OCI-LY3 (cell line): ENCODE data around the gene ARHGEF10L.

Source experiments
- H2AFZ ChIP-seq: fragments of 200-600, 300-600 bp; shearing (Covaris generic); 2 replicates; pipeline ENCODE4 v1.6.0; 2014; ENCODE audit warnings: antibody characterized with exemption, low read depth, low read length
- H3K27ac ChIP-seq: fragments of 200-600, 300-600 bp; sonication (generic); 2 replicates; pipeline ENCODE4 v1.5.1; 2014; ENCODE audit warnings: mild to moderate bottlenecking, low read length, moderate library complexity, mixed read lengths
- H3K27me3 ChIP-seq: fragments of 200-600, 300-600 bp; sonication (generic); 2 replicates; pipeline ENCODE4 v1.6.1; 2014; ENCODE audit warnings: low read depth, low read length, mixed read lengths
- H3K36me3 ChIP-seq: fragments of 200-600, 300-600 bp; sonication (generic); replicated peaks from 2 replicates; pipeline ENCODE3; 2014; ENCODE audit warnings: low read depth, low read length, mixed read lengths
- H3K4me1 ChIP-seq: fragments of 300-600, 200-600 bp; sonication (generic); 2 replicates; pipeline ENCODE4 v1.6.1; 2014; ENCODE audit warnings: low read length, mixed read lengths
- H3K4me2 ChIP-seq: fragments of 200-600, 300-600 bp; sonication (generic); 2 replicates; pipeline ENCODE4 v1.6.1; 2014; ENCODE audit warnings: low read length, mixed read lengths
- H3K4me3 ChIP-seq: fragments of 300-600, 200-600 bp; sonication (generic); 2 replicates; pipeline ENCODE4 v1.5.1; 2014; ENCODE audit warnings: antibody characterized with exemption, mild to moderate bottlenecking, low read length, moderate library complexity
- H3K79me2 ChIP-seq: fragments of 300-600, 200-600 bp; shearing (Covaris generic); 2 replicates; pipeline ENCODE4 v1.6.1; 2014; ENCODE audit warnings: mild to moderate bottlenecking, low read length, mixed read lengths
- H3K9ac ChIP-seq: fragments of 300-600, 200-600 bp; shearing (Covaris generic); 2 replicates; pipeline ENCODE4 v1.6.0; 2014; ENCODE audit warnings: mild to moderate bottlenecking, low read length, moderate library complexity
- H3K9me3 ChIP-seq: fragments of 200-600, 300-600 bp; shearing (Covaris generic); 2 replicates; pipeline ENCODE4 v1.6.1; 2014; ENCODE audit warnings: low read length, mixed read lengths; ENCODE audit not compliant: insufficient read depth
- H4K20me1 ChIP-seq: fragments of 200-600, 300-600 bp; sonication (generic); 2 replicates; pipeline ENCODE4 v1.6.1; 2016; ENCODE audit warnings: low read length, mixed read lengths; ENCODE audit not compliant: insufficient read depth
- EZH2phosphoT487 ChIP-seq: fragments of 200-600 bp; shearing (Covaris generic); IDR thresholded peaks from 2 replicates; pipeline ENCODE4 v1.6.1; 2018; ENCODE audit warnings: antibody characterized with exemption, mixed run types, low read depth
- TF ChIP-seq, protein P1 (sequence below): fragments of 200-600, 300-600 bp; sonication (generic); IDR thresholded peaks from 2 replicates; pipeline ENCODE4 v1.5.1; 2014; ENCODE audit warnings: antibody characterized with exemption, low read length, low read depth

Gene ARHGEF10L

DNA sequence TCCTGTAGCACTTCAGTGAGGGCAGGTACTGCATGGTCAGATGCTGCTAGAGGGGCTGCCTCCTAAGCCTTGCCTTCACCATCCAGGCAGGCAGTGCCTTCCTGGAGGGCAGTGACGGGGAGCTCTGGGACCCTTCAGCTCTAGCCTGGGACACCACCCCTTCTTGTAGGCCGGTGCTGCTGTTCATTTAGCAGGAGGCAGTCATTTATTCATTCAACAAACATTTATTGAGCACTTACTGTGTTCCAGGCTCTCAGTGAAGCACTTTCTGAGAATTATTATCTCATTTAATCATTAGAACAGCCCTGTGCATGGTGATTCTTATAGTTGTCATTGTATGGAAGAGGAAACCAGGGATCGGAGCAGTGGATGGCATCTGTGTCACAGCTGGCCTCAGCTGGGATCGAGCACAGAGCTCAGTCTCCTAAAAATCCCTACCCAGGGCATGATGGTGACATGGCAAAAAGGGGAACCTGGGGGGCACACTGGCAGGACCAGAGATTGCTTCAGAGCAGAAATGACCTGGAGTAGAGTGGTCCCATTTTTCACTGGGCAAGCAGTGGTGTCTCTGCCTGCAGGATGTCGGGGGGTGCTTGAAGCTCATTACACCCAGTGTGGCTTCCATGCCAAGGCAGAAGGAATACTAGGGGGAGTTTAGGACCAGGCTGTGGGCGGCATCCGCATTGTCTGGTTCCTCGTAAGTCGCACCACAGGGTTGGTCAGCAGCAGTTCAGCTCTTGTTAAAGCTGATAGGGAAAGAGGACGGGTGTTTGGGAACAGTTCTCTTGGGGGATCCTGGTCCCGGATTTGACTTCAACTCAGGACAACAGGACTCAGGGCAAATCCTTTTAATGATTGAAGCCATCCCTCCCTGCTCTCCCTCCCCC lies 28.8 kb downstream of the ARHGEF10L start:
- Histone ChIP-seq H3K9ac (no peak overlapping the region), H3K27ac (no peak overlapping the region), H3K4me1 (no peaks in the 10 kb centered on the region), H4K20me1 (no peaks in the 10 kb centered on the region), H2AFZ (no peak overlapping the region), H3K9me3 (no peaks in the 10 kb centered on the region), H3K36me3 (no peaks in the 10 kb centered on the region), H3K4me2 (no peak overlapping the region), H3K79me2 (no peaks in the 10 kb centered on the region), H3K4me3 (no peak overlapping the region), H3K27me3 (no peaks in the 10 kb centered on the region)
- TF ChIP-seq, protein P1, sequence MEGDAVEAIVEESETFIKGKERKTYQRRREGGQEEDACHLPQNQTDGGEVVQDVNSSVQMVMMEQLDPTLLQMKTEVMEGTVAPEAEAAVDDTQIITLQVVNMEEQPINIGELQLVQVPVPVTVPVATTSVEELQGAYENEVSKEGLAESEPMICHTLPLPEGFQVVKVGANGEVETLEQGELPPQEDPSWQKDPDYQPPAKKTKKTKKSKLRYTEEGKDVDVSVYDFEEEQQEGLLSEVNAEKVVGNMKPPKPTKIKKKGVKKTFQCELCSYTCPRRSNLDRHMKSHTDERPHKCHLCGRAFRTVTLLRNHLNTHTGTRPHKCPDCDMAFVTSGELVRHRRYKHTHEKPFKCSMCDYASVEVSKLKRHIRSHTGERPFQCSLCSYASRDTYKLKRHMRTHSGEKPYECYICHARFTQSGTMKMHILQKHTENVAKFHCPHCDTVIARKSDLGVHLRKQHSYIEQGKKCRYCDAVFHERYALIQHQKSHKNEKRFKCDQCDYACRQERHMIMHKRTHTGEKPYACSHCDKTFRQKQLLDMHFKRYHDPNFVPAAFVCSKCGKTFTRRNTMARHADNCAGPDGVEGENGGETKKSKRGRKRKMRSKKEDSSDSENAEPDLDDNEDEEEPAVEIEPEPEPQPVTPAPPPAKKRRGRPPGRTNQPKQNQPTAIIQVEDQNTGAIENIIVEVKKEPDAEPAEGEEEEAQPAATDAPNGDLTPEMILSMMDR = no peak
- no peak for TF ChIP-seq EZH2phosphoT487

DNA sequence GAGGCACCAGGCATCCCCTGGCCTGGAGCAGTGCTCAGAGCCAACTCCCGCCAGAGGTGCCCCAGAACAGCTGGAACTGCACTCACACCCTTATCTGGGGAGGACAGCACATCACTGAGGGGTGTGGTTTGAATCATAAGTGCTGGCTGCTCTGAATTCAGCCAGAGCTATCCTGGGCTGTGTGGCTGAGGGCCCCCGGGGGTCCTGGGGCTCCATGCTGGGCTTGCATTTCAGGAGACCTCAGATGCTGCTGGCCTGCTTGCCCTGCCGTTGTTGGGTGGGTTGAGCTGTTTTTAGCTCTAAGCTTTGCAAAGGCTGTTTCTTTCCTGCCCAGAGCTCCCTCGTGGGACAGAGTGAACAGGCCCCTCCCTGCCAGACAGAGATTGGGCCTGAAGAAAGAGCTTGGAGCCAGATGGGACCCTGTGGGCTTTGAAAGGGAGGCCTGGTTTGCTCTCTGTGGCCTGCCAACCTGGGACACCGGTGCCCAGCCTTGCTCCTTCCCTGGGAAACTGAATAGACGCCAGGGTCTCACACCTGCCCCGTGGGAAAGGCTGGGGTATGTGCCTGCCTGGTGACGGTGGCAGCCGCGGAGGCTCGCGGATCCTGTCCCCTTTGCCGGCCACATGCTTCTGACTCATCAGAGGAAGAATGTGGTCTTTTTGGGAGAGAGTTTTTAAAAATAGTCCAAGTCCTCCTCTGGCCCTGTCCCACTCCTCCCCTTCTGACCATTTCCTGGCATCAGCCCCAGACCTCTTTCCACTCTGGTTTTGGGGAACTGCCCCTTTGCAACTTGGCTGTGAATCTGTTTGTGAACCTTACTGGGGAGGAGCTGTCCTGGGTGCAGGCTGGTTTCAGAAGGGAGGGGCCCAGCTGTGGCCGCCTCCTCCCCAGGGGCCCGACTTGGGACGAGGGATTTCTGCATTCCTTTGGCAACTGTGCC lies 30.0 kb downstream of the ARHGEF10L start:
- H3K79me2 ChIP-seq = no peaks in the 10 kb centered on the region
- H3K4me3 ChIP-seq = no peak overlapping the region
- H3K9ac ChIP-seq = no peak overlapping the region
- H3K27me3 ChIP-seq = no peaks in the 10 kb centered on the region
- no peaks in the 10 kb centered on the region for H4K20me1 ChIP-seq
- no peak overlapping the region for H3K4me2 ChIP-seq
- no peaks in the 10 kb centered on the region for H3K36me3 ChIP-seq
- no peak overlapping the region for H2AFZ ChIP-seq
- no peak overlapping the region for H3K27ac ChIP-seq
- H3K9me3 ChIP-seq = no peaks in the 10 kb centered on the region
- no peak for TF ChIP-seq EZH2phosphoT487
- H3K4me1 ChIP-seq = 0 out of 2 replicates have a peak, but pooled peaks cover 2% of the 10 kb centered on the region

DNA sequence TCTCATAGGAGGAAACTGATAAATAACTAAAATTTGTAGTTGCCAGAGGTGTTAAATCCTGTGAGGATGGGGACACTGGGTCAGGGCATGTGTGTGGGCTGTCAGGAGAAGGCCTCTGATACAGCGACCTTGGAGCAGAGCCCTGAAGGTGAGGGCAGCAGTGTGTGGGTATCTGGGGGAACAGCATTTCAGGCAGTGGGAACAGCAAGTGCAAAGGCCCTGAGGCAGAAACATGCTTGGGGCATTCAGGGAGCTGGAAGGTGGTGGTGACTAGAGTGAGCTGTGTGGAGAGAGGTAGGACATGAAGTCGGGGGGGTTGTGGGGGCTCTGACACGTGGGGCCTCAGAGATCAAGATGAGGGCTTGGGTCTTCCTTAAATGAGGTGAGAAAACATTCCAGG lies 30.7 kb downstream of the ARHGEF10L start:
- no peak overlapping the region for H3K9ac ChIP-seq
- H3K4me1 ChIP-seq = 0 out of 2 replicates have a peak, but pooled peaks cover 2% of the 10 kb centered on the region
- H3K9me3 ChIP-seq = no peaks in the 10 kb centered on the region
- no peak overlapping the region for H3K27ac ChIP-seq
- no peak overlapping the region for H3K4me3 ChIP-seq
- no peak overlapping the region for H3K4me2 ChIP-seq
- H3K36me3 ChIP-seq = no peaks in the 10 kb centered on the region
- TF ChIP-seq EZH2phosphoT487 = no peak
- H3K27me3 ChIP-seq = no peaks in the 10 kb centered on the region
- H3K79me2 ChIP-seq = no peaks in the 10 kb centered on the region
- H2AFZ ChIP-seq = no peak overlapping the region
- H4K20me1 ChIP-seq = no peaks in the 10 kb centered on the region

DNA sequence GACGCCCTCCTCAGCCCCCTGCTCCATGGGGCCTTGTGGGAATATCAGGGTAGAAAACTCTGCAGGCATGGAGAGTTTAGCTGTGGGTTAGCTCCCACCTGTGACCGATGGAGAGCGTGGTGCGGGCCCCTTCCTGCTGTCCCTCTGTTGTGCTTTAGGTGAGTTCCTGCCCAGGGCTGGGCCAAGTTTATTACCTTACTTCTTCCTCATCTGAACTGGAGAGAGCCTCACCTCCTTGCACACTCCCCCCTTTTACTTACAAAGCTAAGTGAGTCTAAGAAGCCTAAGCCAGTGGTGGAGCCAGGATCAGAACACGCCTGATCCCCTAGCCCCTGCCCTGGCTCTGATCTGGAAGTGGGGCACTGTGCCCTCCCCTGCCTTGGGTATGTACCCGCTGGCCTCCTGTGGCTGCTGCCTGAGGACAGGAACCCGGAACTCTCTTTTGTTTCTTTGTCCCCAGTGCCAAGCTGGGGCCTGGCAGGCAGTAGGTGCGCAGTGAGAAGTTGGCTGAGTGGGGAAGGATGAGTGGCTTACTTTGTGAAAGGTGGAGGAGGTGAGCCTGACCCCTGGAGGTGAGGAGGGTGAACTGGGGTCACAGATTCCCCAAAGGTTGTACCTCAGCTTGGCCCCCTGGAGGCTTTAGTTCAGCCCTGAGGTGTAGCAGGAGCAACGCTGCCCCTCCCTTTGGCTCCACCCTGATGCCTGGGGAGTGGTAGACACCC lies 32.9 kb downstream of the ARHGEF10L start:
- TF ChIP-seq EZH2phosphoT487 = no peak
- TF ChIP-seq, protein P1 = peak; percentile 37
- H3K4me2 ChIP-seq = no peak overlapping the region
- no peak overlapping the region for H3K9ac ChIP-seq
- peaks cover 6% of the 10 kb centered on the region; the same call in 1 of the 2 replicates for H3K4me1 ChIP-seq
- no peaks in the 10 kb centered on the region for H3K9me3 ChIP-seq
- no peak overlapping the region for H2AFZ ChIP-seq
- no peaks in the 10 kb centered on the region for H3K36me3 ChIP-seq
- H3K27me3 ChIP-seq = no peaks in the 10 kb centered on the region
- no peaks in the 10 kb centered on the region for H4K20me1 ChIP-seq
- H3K4me3 ChIP-seq = no peak overlapping the region
- no peak overlapping the region for H3K27ac ChIP-seq
- H3K79me2 ChIP-seq = no peaks in the 10 kb centered on the region
